Neutrophil (primary cell): ENCODE data around the gene ST7.

Experiments
- H3K27ac ChIP-seq: fragments of 200-600 bp; sonication (generic); 2 replicates; pipeline ENCODE4 v1.5.1; 2016; ENCODE audit warnings: mild to moderate bottlenecking, moderate library complexity
- H3K27me3 ChIP-seq: fragments of 200-600 bp; sonication (generic); 2 replicates; pipeline ENCODE4 v1.6.0; 2016; ENCODE audit warnings: mild to moderate bottlenecking
- H3K36me3 ChIP-seq: fragments of 200-600 bp; sonication (generic); 2 replicates; pipeline ENCODE4 v1.5.1; 2017
- H3K4me1 ChIP-seq, 2 experiments: fragments of 200-600 bp in 1 of 2; sonication (generic) in 1 of 2; 1 replicate in 1 of 2; 2 replicates in 1 of 2; pipeline versions ENCODE4 v1.5.1 to v1.6.1; 2013 to 2016; ENCODE audit warnings: low read depth in 1 of 2, low read length in 1 of 2, mild to moderate bottlenecking in 1 of 2, moderate library complexity in 1 of 2; ENCODE audit not compliant: control insufficient read depth in 1 of 2, insufficient read depth in 1 of 2
- H3K4me3 ChIP-seq, 2 experiments: fragments of 200-600 bp in 1 of 2; sonication (generic) in 1 of 2; 1 replicate in 1 of 2; 2 replicates in 1 of 2; pipeline ENCODE4 v1.5.1; 2013 to 2016; ENCODE audit warnings: low read depth in 1 of 2, low read length in 1 of 2, mild to moderate bottlenecking in 1 of 2, moderate library complexity in 1 of 2
- H3K9me3 ChIP-seq: fragments of 200-600 bp; sonication (generic); 2 replicates; pipeline ENCODE4 v1.5.1; 2016
- TF ChIP-seq, protein P1 (sequence below): fragments of 200-600 bp; sonication (generic); IDR thresholded peaks from 2 replicates; pipeline ENCODE4 v1.5.1; 2016; ENCODE audit warnings: antibody characterized with exemption

ST7 gene

GRCh38 chr7:117138495-117138894 lies 185.2 kb downstream of the ST7 start:
- no peak overlapping the region for H3K27ac ChIP-seq
- no peaks in the 10 kb centered on the region for H3K36me3 ChIP-seq
- H3K4me1 ChIP-seq: peaks cover 14 to 25% of the 10 kb centered on the region in 2 experiments
- TF ChIP-seq, protein P1, sequence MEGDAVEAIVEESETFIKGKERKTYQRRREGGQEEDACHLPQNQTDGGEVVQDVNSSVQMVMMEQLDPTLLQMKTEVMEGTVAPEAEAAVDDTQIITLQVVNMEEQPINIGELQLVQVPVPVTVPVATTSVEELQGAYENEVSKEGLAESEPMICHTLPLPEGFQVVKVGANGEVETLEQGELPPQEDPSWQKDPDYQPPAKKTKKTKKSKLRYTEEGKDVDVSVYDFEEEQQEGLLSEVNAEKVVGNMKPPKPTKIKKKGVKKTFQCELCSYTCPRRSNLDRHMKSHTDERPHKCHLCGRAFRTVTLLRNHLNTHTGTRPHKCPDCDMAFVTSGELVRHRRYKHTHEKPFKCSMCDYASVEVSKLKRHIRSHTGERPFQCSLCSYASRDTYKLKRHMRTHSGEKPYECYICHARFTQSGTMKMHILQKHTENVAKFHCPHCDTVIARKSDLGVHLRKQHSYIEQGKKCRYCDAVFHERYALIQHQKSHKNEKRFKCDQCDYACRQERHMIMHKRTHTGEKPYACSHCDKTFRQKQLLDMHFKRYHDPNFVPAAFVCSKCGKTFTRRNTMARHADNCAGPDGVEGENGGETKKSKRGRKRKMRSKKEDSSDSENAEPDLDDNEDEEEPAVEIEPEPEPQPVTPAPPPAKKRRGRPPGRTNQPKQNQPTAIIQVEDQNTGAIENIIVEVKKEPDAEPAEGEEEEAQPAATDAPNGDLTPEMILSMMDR: no peak
- no peaks in the 10 kb centered on the region for H3K27me3 ChIP-seq
- no peak overlapping the region for H3K4me3 ChIP-seq
- H3K9me3 ChIP-seq: no peaks in the 10 kb centered on the region

DNA sequence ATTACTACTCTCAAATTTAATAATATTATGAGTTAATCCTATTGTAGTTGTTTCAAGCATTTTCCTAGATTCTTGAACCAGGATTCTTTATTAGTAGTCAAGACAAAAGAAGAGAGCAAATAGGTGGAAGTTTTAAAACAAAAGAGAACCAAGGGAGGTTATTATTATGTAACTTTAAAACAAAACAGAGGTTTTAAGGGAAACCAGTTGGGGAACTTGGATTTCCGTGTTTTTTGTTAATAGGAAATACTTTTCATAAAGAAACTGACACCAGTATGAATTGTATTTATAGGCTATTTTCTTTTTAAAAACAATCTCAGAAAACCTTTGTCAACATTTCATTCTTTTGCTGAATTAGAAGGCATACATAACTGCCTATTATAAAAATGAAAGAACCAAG lies 185.7 kb downstream of the ST7 start:
- Histone ChIP-seq H3K36me3 (no peaks in the 10 kb centered on the region), H3K4me1 (peaks cover 14 to 25% of the 10 kb centered on the region in 2 experiments), H3K27me3 (no peaks in the 10 kb centered on the region), H3K9me3 (no peaks in the 10 kb centered on the region), H3K4me3 (no peak overlapping the region), H3K27ac (peak overlapping the region; percentile 43)
- TF ChIP-seq, protein P1: no peak

- peak overlapping the region; percentile 43 for H3K27ac ChIP-seq
- peaks cover 14 to 25% of the 10 kb centered on the region in 2 experiments for H3K4me1 ChIP-seq
- no peaks in the 10 kb centered on the region for H3K36me3 ChIP-seq
- H3K9me3 ChIP-seq: no peaks in the 10 kb centered on the region
- no peak overlapping the region for H3K4me3 ChIP-seq
- no peaks in the 10 kb centered on the region for H3K27me3 ChIP-seq
- TF ChIP-seq, protein P1: no peak
These were observed 186.2 kb downstream of the ST7 start for GRCh38 chr7:117139397-117139984.

GRCh38 chr7:117140921-117141320 lies 187.6 kb downstream of the ST7 start:
- Histone ChIP-seq H3K4me3 (no peak overlapping the region), H3K27me3 (no peaks in the 10 kb centered on the region), H3K4me1 (peaks cover 14 to 20% of the 10 kb centered on the region in 2 experiments), H3K9me3 (no peaks in the 10 kb centered on the region), H3K36me3 (no peaks in the 10 kb centered on the region), H3K27ac (no peak overlapping the region)
- TF ChIP-seq, protein P1: no peak

DNA sequence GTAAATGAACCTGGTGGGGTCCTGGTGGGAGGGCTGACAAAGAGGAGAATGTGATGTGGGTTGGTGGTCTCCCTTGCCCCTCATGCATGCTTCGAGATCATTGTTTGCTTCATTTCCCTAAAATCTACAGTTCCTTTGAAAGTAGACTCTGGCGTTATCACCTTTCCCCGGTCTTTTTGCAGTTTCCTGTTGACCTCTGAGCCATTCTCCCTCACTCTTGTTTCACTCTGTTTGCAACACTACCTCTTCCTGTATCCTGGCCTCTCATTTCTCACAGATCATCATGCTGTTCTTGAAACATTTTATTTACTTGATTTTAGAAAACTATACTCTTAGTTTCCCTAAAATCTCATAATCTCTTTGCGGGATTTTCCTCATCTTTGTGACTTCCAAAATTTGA lies 189.8 kb downstream of the ST7 start:
- Histone ChIP-seq H3K27me3 (no peaks in the 10 kb centered on the region), H3K9me3 (no peaks in the 10 kb centered on the region), H3K4me1 (peaks cover 14 to 25% of the 10 kb centered on the region in 2 experiments), H3K27ac (no peak overlapping the region), H3K36me3 (no peaks in the 10 kb centered on the region), H3K4me3 (no peak overlapping the region)
- TF ChIP-seq, protein P1: no peak

DNA sequence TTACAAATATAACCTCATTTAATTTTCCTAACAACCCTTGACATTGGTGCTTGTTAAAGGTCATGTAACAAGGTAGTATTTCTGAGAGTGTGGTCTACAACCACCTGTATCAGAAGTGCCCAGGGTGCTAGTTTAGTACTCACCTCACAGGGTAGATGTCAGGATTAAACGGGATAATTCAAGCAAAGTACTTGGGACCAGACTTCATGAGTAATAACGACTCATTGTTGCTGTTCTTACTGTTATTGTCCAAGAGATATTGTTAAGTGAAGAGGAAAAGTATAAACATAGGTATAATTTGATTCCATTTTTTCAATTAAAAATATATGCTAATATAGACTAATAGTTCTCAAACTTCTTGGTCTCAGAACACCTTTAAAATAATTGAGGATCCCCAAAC lies 190.3 kb downstream of the ST7 start:
- Histone ChIP-seq H3K36me3 (no peaks in the 10 kb centered on the region), H3K4me3 (no peak overlapping the region), H3K4me1 (peaks cover 14 to 25% of the 10 kb centered on the region in 2 experiments), H3K27me3 (no peaks in the 10 kb centered on the region), H3K9me3 (no peaks in the 10 kb centered on the region), H3K27ac (no peak overlapping the region)
- TF ChIP-seq, protein P1: no peak
